Measurements from ENCODE around the gene MYO1E. TPM values are rescaled to one million over a fixed set of nuclear protein-coding genes. Genes with fewer than 3 reads are reported as not detected.

Gene MYO1E
- total RNA-seq, result 10 to 100 TPM; 47.8 to 65.6 TPM
- 22.1 TPM for polyA plus RNA-seq (2013, experiment 1 of 2)
- 17.6 TPM for polyA plus RNA-seq (2013, experiment 2 of 2)
- long read RNA-seq, experiment 1, full-length matches to known transcripts, result 2 of 8 reads
- long read RNA-seq, experiment 1, partial matches to known transcripts, result 5 of 8 reads
- long read RNA-seq, experiment 1, other reads (novel, unspliced or antisense), result 1 of 8 reads
- long read RNA-seq, experiment 2, full-length matches to known transcripts, result 50 of 66 reads
- long read RNA-seq, experiment 2, partial matches to known transcripts, result 9 of 66 reads
- long read RNA-seq, experiment 2, other reads (novel, unspliced or antisense), result 7 of 66 reads
- long read RNA-seq, experiment 3, full-length matches to known transcripts, result 48 of 74 reads
- long read RNA-seq, experiment 3, partial matches to known transcripts, result 17 of 74 reads
- long read RNA-seq, experiment 3, other reads (novel, unspliced or antisense), result 9 of 74 reads
- long read RNA-seq, experiment 4, partial matches to known transcripts, result 0 of 1 reads
- long read RNA-seq, experiment 4, other reads (novel, unspliced or antisense), result 1 of 1 reads

GRCh38 chr15:59372352-59373211, at the start of gene MYO1E:
Gene MYO1E, minus strand, starts transcription at chr15:59372871. Its CDS starts 371 bp downstream, at chr15:59372500.
- Histone ChIP-seq H3K36me3 (ENCODE audit: control insufficient read depth, insufficient read depth, low read length) (no peaks in the 10 kb centered on the region), H3K9me3 (ENCODE audit: control insufficient read depth, low read length) (no peaks in the 10 kb centered on the region), H3K4me3 (ENCODE audit: low read length) (peak within 1 kb of the TSS; percentile 91), H3K9ac (ENCODE audit: extremely low read depth, low read length, poor library complexity, severe bottlenecking) (peak within 1 kb of the TSS; percentile 89), H3K4me1 (ENCODE audit: control insufficient read depth, insufficient read depth, low read length) (no peaks in the 10 kb centered on the region), H3K27me3 (ENCODE audit: control insufficient read depth, insufficient read depth, low read length, poor library complexity, severe bottlenecking) (peaks cover 3% of the 10 kb centered on the region), H3K27ac (ENCODE audit: low read depth, low read length) (peak within 1 kb of the TSS; percentile 67)
- TF ChIP-seq CTCF (conservative IDR thresholded peaks at IDR 0.05), result no peak
- DNase-seq, result peak; percentile 97
- Mint-ChIP-seq H3K4me1 (peaks cover 13% of the 10 kb centered on the region), H3K4me3 (peak within 1 kb of the TSS; percentile 82), H3K27me3 (ENCODE audit: insufficient read depth) (peaks cover 17% of the 10 kb centered on the region), H3K36me3 (ENCODE audit: low read depth) (no peaks in the 10 kb centered on the region), H3K9me3 (no peaks in the 10 kb centered on the region), H3K27ac (peak within 1 kb of the TSS; percentile 98)
- 0 to 1% methylated on average over 36 to 74 of the region's 74 CpGs for WGBS, 2 experiments (ENCODE audit: insufficient coverage in 1 of 2, insufficient read length in 1 of 2)

DNA sequence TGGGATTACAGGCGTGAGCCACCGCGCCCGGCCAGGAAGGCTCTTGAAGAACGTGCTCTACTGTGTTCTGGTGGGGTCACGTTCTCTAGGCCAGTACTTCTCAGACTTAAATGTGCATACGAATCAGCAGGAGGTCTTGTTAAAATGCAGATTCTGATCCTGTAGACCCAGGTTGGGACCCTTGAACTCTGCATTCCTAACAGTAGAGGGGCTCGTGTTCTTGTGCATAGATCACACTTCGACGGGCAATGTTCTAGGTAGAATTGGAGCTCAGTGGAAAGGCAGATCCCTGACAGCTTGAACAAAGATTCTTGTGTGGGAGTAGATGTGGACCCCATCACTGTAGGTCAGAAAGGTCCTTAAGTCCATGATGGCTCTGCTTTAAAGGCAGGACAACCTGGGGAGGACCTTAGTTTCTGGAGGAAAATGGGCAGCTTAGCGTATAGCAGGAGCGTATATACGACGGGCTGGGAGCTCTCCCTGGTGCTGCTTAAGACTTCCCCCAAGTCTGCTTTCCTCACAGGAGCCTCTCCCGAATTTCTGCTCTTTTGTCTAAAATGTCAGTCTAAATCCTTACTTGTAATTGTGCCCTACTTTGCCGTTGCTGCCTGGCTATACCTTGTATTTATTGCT, 48.4 kb upstream of the MYO1E start:
- Histone ChIP-seq H3K9ac (ENCODE audit: extremely low read depth, low read length, poor library complexity, severe bottlenecking) (no peak overlapping the region), H3K9me3 (ENCODE audit: control insufficient read depth, low read length) (no peaks in the 10 kb centered on the region), H3K27me3 (ENCODE audit: control insufficient read depth, insufficient read depth, low read length, poor library complexity, severe bottlenecking) (peaks cover 13% of the 10 kb centered on the region), H3K4me3 (ENCODE audit: low read length) (no peak overlapping the region), H3K4me1 (ENCODE audit: control insufficient read depth, insufficient read depth, low read length) (no peaks in the 10 kb centered on the region), H3K36me3 (ENCODE audit: control insufficient read depth, insufficient read depth, low read length) (no peaks in the 10 kb centered on the region), H3K27ac (ENCODE audit: low read depth, low read length) (no peak overlapping the region)
- Mint-ChIP-seq H3K4me1 (peaks cover 2% of the 10 kb centered on the region), H3K36me3 (ENCODE audit: low read depth) (no peaks in the 10 kb centered on the region), H3K27ac (no peak overlapping the region), H3K9me3 (no peaks in the 10 kb centered on the region), H3K4me3 (no peak overlapping the region), H3K27me3 (ENCODE audit: insufficient read depth) (peaks cover 14% of the 10 kb centered on the region)
- WGBS, 2 experiments (ENCODE audit: insufficient coverage in 1 of 2, insufficient read length in 1 of 2), result 18 to 27% methylated on average over 11 to 13 of the region's 16 CpGs
- TF ChIP-seq CTCF (conservative IDR thresholded peaks at IDR 0.05), result peak; percentile 75
- DNase-seq, result peak; percentile 84

- no peaks in the 10 kb centered on the region for H3K36me3 Mint-ChIP-seq (ENCODE audit: low read depth)
- no peak overlapping the region for H3K4me3 ChIP-seq (ENCODE audit: low read length)
- H3K9ac ChIP-seq (ENCODE audit: extremely low read depth, low read length, poor library complexity, severe bottlenecking), result no peak overlapping the region
- H3K27me3 ChIP-seq (ENCODE audit: control insufficient read depth, insufficient read depth, low read length, poor library complexity, severe bottlenecking), result peaks cover 13% of the 10 kb centered on the region
- no peaks in the 10 kb centered on the region for H3K9me3 Mint-ChIP-seq
- no peak overlapping the region for H3K27ac Mint-ChIP-seq
- H3K9me3 ChIP-seq (ENCODE audit: control insufficient read depth, low read length), result no peaks in the 10 kb centered on the region
- H3K4me1 Mint-ChIP-seq, result peaks cover 2% of the 10 kb centered on the region
- H3K36me3 ChIP-seq (ENCODE audit: control insufficient read depth, insufficient read depth, low read length), result no peaks in the 10 kb centered on the region
- H3K27ac ChIP-seq (ENCODE audit: low read depth, low read length), result no peak overlapping the region
- no peak for TF ChIP-seq CTCF (conservative IDR thresholded peaks at IDR 0.05)
- H3K4me3 Mint-ChIP-seq, result no peak overlapping the region
- WGBS, 2 experiments (ENCODE audit: insufficient coverage in 1 of 2, insufficient read length in 1 of 2), result 90% methylated on average over 3 of the region's 3 CpGs
- H3K27me3 Mint-ChIP-seq (ENCODE audit: insufficient read depth), result peaks cover 14% of the 10 kb centered on the region
- no peak for DNase-seq
- no peaks in the 10 kb centered on the region for H3K4me1 ChIP-seq (ENCODE audit: control insufficient read depth, insufficient read depth, low read length)
Observed at GRCh38 chr15:59420108-59420507, 47.4 kb upstream of the MYO1E start.
